HG02870 (cell line): Measurements from ENCODE around the gene PLOD2.

Source experiments
- ATAC-seq: cut with Tn5 transposase; IDR thresholded peaks from one replicate; pipeline ENCODE4 v1.9.1; 2021; ENCODE audit warnings: mild to moderate bottlenecking, moderate library complexity; ENCODE audit not compliant: unreplicated experiment

Gene PLOD2

GRCh38 chr3:146101538-146101937 is 59.4 kb downstream of the PLOD2 start:
- ATAC-seq: no peak

DNA sequence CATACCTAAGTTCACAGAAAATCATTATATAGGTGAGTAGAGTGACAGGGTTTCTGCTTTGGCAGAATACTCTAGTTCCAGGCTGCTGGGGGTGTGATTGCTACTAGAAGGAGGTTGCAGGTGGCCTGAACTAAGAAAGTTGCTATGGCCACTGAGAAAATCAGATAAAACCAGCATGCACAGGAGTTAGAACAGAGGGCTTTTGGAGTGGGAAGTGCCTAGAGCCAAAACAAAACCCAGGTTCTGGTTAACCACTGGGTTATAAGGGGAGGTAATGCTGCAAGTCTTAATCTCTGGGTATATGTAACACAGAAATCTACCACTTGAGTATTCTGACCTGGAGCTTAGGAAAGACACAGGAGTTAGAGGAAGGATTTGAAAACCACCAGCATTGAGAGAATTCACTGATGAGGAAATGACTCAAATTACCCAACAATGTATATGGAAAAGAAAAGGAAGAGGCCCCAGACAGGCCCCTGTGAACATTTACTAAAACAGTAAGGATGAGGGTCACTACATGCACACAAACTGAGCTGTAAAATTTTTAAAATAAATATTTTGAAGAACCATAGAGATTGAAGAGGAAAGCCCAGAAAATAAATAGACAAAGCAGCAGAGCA is 60.0 kb downstream of the PLOD2 start:
- no peak for ATAC-seq

GRCh38 chr3:146100180-146100579 is 60.8 kb downstream of the PLOD2 start:
- no peak for ATAC-seq

DNA sequence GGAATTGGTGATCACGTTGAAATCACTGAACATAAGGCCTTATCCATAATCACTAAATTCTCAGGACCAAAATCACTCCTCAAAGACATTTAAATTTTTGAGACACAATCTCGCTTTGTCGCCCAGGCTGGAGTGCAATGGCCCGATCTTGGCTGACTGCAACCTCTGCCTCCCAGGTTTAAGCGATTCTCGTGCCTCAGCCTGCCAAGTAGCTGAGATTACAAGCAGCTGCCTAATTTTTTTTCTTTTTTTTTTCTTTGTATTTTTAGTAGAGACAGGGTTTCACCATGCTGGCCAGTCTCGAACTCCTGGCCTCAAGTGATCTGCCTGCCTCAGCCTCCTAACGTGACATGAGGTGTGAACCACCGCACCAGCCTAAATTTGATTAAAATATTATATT is 61.7 kb downstream of the PLOD2 start:
- no peak for ATAC-seq

DNA sequence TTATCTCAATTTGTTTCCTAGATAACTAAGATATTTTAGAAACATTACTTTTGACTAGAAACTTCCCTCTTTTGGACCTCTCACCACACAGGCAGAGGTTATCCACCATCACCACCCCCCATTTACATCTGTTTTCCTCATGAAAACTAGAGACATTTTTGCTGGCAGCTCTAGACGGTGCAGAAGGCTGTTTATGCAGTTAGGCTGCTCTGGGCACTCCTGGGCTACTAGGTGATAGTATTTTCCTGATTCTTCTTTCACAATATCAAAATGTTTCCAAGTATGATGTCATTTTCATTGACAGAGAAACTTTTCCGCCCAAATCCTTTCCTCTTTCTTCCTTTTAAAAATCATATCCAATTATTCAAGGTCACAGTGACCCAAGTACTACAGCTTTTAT is 67.1 kb downstream of the PLOD2 start:
- ATAC-seq: no peak

GRCh38 chr3:146092230-146092629 is 68.8 kb downstream of the PLOD2 start:
- ATAC-seq: no peak

DNA sequence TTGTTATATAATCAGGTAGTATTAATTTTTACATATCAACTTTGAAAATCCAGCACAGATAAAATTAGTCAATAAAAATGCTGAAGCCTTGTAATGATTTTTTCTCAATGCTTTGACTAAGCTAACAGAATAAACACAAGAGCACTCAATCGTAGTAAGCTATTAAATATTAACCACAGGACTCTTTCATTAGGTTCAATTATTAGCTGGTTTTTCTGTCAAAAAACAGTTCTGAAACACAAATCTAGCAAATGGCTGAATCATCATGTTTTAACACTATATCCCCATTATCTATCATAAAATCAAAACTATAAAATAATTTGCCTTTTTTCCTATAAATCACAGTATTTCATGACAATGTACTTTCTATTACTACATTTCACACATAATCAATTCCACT is 69.6 kb downstream of the PLOD2 start:
- ATAC-seq: no peak

GRCh38 chr3:146090521-146090920 is 70.5 kb downstream of the PLOD2 start:
- no peak for ATAC-seq

- ATAC-seq: no peak
Measured at GRCh38 chr3:146088840-146089239, 72.1 kb downstream of the PLOD2 start.

DNA sequence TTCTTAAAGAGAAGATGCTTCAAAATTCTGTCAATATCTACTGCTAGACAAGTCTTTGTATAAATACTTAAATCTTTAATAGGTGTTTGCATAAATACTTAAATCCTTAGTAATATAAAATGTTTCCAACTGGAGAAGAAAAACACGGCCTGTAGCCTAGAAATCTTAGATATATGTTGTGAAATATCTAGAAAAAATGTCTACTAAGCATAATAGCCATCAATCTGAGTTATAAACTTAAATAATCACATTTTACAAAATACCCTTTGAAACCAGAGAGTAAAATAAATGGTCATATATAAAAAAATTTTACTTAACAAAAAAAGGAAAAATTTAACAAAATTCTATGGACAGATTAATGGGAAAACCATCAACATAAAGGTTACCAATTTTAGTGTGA is 73.9 kb downstream of the PLOD2 start:
- ATAC-seq: no peak

GRCh38 chr3:146086211-146086610 is 74.8 kb downstream of the PLOD2 start:
- no peak for ATAC-seq

- no peak for ATAC-seq
Measured at GRCh38 chr3:146085678-146086077, 75.3 kb downstream of the PLOD2 start.

- ATAC-seq: no peak
Measured at GRCh38 chr3:146080578-146080977, 80.4 kb downstream of the PLOD2 start.

DNA sequence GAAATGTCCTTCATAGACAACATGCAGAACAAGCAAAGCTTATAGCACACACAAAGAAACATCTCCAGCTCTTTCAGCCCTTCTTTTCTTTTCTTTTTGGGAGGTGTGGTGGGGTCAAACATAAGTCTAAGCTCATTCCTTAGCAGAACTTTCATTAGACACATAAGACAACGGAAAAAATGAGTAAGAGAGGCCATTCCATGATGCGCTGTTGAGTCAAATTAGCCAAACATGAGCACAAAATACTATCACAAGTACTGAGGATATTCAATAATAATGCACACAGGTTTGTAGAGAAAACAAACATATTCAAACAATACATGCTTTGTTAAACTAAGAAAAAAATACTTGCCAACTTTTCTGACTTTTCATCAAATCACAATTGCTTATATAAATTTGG is 83.0 kb downstream of the PLOD2 start:
- ATAC-seq: no peak

- ATAC-seq: no peak
Measured at GRCh38 chr3:146077181-146077580, 83.8 kb downstream of the PLOD2 start.

DNA sequence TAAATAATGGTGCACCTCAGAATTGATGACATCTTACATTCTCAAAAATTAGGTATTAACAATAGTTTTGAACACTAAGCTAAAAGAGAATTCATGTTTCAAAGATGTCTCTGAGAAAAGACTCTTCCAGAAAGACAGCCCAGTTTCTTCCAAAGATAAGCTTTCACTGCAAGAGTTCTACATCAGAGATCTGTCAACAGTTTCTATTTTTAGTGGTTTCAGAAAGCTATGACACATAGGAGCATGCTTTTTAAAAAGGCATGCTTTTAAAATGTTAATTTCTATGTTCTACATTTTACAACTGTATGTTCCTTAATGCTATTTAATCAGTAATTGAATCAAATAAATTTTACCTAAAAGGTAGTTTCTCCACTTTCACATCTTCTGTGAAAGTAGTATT is 88.2 kb downstream of the PLOD2 start:
- ATAC-seq: no peak

DNA sequence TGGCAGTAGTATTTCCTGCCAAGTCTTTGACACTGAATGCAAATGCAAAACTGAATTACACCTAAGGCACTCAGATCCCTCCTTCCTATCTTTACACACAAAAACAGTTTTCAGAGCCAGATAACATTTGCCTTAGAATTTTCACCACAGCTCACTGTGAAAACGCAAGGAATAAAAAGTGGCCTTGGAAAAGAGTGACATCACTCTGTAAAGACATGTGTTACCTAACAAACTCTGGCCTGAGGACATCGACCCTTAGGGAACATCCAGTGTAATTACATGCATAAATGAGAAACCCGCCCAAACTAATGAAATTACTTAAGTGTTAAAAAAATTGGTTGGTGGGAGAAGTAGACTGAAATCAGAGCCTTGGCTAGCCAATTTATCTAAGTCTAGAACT is 88.9 kb downstream of the PLOD2 start:
- no peak for ATAC-seq

DNA sequence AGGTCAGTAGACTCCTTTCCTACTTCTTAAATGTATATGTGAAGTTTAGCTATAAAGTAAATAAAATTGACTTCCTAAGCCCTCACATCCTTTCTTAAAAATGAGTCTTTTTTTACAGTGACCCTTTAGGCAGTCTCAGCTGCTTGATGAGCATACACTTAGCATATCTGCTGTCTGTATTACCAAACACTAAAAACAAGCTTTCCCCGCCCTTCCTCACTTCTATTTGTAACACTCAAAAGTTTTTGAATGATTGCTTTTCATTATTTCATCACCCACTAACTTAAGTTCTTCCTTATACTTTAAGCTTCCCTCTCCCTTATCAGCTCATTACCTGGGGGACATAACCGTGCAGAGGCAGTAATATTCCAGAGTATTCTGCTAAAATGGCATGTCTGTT is 89.4 kb downstream of the PLOD2 start:
- ATAC-seq: no peak

GRCh38 chr3:146067048-146067447 is 93.9 kb downstream of the PLOD2 start:
- ATAC-seq: no peak

- ATAC-seq: no peak
Measured at GRCh38 chr3:146065573-146066006, 95.4 kb downstream of the PLOD2 start.

- ATAC-seq: no peak
Measured at GRCh38 chr3:146058241-146058640, 102.7 kb downstream of the PLOD2 start.

DNA sequence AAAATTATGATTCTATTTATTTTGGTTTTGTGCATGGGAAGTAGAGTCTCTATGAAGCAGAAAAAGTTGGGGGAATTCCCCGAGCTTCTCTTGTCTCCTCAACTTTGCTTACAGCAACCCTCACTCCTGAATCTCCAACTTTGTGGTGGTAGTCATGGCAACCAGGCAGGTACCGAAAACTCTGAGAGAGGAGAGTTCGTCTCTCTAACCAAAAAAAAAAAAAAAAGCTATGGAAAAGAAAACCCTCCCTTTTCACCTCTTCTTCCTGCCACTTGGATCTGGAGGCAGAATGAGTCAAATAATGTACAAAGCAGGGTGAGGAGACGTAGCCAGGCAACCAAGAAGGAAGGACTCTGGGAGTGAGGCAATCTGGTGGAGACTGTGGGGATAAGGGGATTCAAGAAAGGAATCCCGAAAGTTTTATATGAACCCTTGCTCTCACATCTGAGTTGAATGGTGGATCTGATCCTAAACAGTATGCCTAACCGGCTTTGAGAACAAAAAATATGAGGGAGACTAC is 108.1 kb downstream of the PLOD2 start:
- no peak for ATAC-seq
